B cell (primary cell): ENCODE data around the gene RBM33. TPM values are rescaled to one million over a fixed set of nuclear protein-coding genes. Genes with fewer than 3 reads are reported as not detected.

Experiments used
- ATAC-seq: fragments of 200-7000 bp; cut with Tn5 transposase; one replicate; pipeline ENCODE4 v1.10.0; 2021; ENCODE audit warnings: low read depth, mild to moderate bottlenecking, moderate number of reproducible peaks, moderate library complexity
- CTCF ChIA-PET: fragments of 350-600 bp; sonication (Branson Sonifier 250); formaldehyde crosslinking; loops from one replicate; lab custom pipeline; 2021; ENCODE audit warnings: antibody characterized with exemption, inconsistent platforms; lab: Charles Lee
- POLR2A ChIA-PET: fragments of 350-600 bp; sonication (Branson Sonifier 250); formaldehyde crosslinking; loops from one replicate; lab custom pipeline; 2021; ENCODE audit warnings: antibody characterized with exemption; lab: Charles Lee
- DNase-seq: peaks from one replicate; pipeline ENCODE4 v3.0.0; 2013
- H2AFZ ChIP-seq: 2 replicates; pipeline ENCODE4 v1.6.1; 2012; ENCODE audit warnings: mild to moderate bottlenecking, low read depth, low read length; ENCODE audit not compliant: insufficient read depth, poor library complexity, severe bottlenecking
- H3K27ac ChIP-seq, 2 donors: 1 replicate in 1 of 2; 2 replicates in 1 of 2; pipeline ENCODE4 v1.5.1; 2012 to 2013; ENCODE audit warnings: low read length in 2 of 2, mild to moderate bottlenecking in 2 of 2, moderate library complexity in 1 of 2
- H3K27me3 ChIP-seq, 4 experiments: fragments of 200-600 bp in 1 of 4; sonication (generic) in 1 of 4; replicated peaks in 1 of 4; 1 replicate in 2 of 4; 2 replicates in 2 of 4; pipeline versions ENCODE4 v1.6.1 to v1.7.0; 2013 to 2016; ENCODE audit warnings: low read length in 3 of 4, mild to moderate bottlenecking in 2 of 4, mixed read lengths in 1 of 4, moderate library complexity in 1 of 4; ENCODE audit not compliant: insufficient read depth in 4 of 4, control insufficient read depth in 3 of 4; ENCODE audit errors: control extremely low read depth in 1 of 4
- H3K36me3 ChIP-seq, 2 experiments: replicated peaks in 1 of 2; 1 replicate in 1 of 2; 2 replicates in 1 of 2; pipeline versions ENCODE4 v1.6.1 to v1.7.1; 2013; ENCODE audit warnings: low read length in 1 of 2; ENCODE audit not compliant: insufficient read depth in 2 of 2, control insufficient read depth in 1 of 2; ENCODE audit errors: control extremely low read depth in 1 of 2, extremely low read depth in 1 of 2
- H3K4me1 ChIP-seq, 2 donors: fragments of 200-600 bp in 1 of 2; sonication (generic) in 1 of 2; 1 replicate in 1 of 2; 2 replicates in 1 of 2; pipeline versions ENCODE4 v1.5.1 to v1.6.1; 2013 to 2017; ENCODE audit warnings: low read length in 2 of 2; ENCODE audit not compliant: control insufficient read depth in 2 of 2, insufficient read depth in 2 of 2
- H3K4me2 ChIP-seq: replicated peaks from 2 replicates; pipeline ENCODE3; 2012; ENCODE audit warnings: mild to moderate bottlenecking, low read depth, low read length; ENCODE audit not compliant: poor library complexity, severe bottlenecking
- H3K4me3 ChIP-seq, 5 experiments: fragments of 200-600 bp in 1 of 5; sonication (generic) in 1 of 5; 1 replicate in 3 of 5; 2 replicates in 2 of 5; pipeline versions ENCODE4 v1.5.1 to v1.7.0; 2011 to 2016; ENCODE audit warnings: low read length in 4 of 5, mild to moderate bottlenecking in 4 of 5, low read depth in 2 of 5, control low read depth in 1 of 5, moderate library complexity in 1 of 5; ENCODE audit not compliant: insufficient read depth in 1 of 5; ENCODE audit errors: control extremely low read depth in 1 of 5, extremely low read depth in 1 of 5
- H3K79me2 ChIP-seq: fragments of 200-600 bp; sonication (generic); one replicate; pipeline ENCODE4 v1.6.0; 2016; ENCODE audit warnings: low read length; ENCODE audit not compliant: control insufficient read depth, insufficient read depth
- H3K9ac ChIP-seq: fragments of 200-600 bp; sonication (generic); 2 replicates; pipeline ENCODE4 v1.6.1; 2017; ENCODE audit warnings: mild to moderate bottlenecking, low read length, moderate library complexity
- H3K9me3 ChIP-seq, 3 donors: one replicate each; pipeline versions ENCODE4 v1.6.1 to v1.7.1; 2013; ENCODE audit warnings: low read length in 2 of 3; ENCODE audit not compliant: control insufficient read depth in 2 of 3, insufficient read depth in 1 of 3; ENCODE audit errors: control extremely low read depth in 1 of 3
- H4K20me1 ChIP-seq: 2 replicates; pipeline ENCODE4 v1.6.0; 2012; ENCODE audit warnings: mild to moderate bottlenecking, low read length; ENCODE audit not compliant: insufficient read depth, control insufficient read depth, poor library complexity, severe bottlenecking
- H3K27ac Mint-ChIP-seq: one replicate; pipeline ENCODE4 v1.8.0; 2021; ENCODE audit warnings: mixed read lengths
- H3K27me3 Mint-ChIP-seq: one replicate; pipeline ENCODE4 v1.8.0; 2021; ENCODE audit warnings: mixed read lengths
- H3K4me1 Mint-ChIP-seq: one replicate; pipeline ENCODE4 v1.8.0; 2021; ENCODE audit warnings: mixed read lengths
- H3K4me3 Mint-ChIP-seq: one replicate; pipeline ENCODE4 v1.8.0; 2021; ENCODE audit warnings: mixed read lengths
- H3K9me3 Mint-ChIP-seq: one replicate; pipeline ENCODE4 v1.8.0; 2022; ENCODE audit warnings: mixed read lengths; ENCODE audit not compliant: insufficient read depth
- EZH2 ChIP-seq: IDR thresholded peaks from 2 replicates; pipeline ENCODE4 v1.6.1; 2012; ENCODE audit warnings: borderline replicate concordance, low read depth, mild to moderate bottlenecking, moderate library complexity, low read length; ENCODE audit not compliant: insufficient read depth, poor library complexity, severe bottlenecking
- WGBS: methylation state at CpG from one replicate; pipeline ENCODE4 v1.1.5; 2013; ENCODE audit warnings: missing lambda C conversion rate; ENCODE audit not compliant: insufficient coverage; 5-methylcytosine and 5-hydroxymethylcytosine counted together
- intact Hi-C: fragments of 100-400 bp; cut with micrococcal nuclease; formaldehyde crosslinking; loops from one replicate; pipeline ENCODE4 v1.10.0; 2022
- polyA plus RNA-seq: library from polyadenylated mRNA; depleted of rRNA; stranded (reverse); fragments of >200 nt; gene quantifications from 2 replicates; pipeline ENCODE4 v1.2.3, GENCODE V29; 2012
- total RNA-seq, 2 donors: library from RNA; stranded (reverse); fragments of 120-200 nt in 1 of 2; gene quantifications; 1 replicate in 1 of 2; 2 replicates in 1 of 2; pipeline versions ENCODE4 v1.2.3 to v1.2.4, GENCODE V29; 2013 to 2022
- TF ChIP-seq, protein P1 (sequence below): fragments of 200-600 bp; IDR thresholded peaks from one replicate; pipeline ENCODE4 v1.8.0; 2022; ENCODE audit warnings: antibody characterized with exemption, mild to moderate bottlenecking

RBM33 gene
- total and polyA plus RNA-seq, 2 donors (not counting 1 experiment from before 2014, with no cell fraction given): 33.5 to 189 TPM

DNA sequence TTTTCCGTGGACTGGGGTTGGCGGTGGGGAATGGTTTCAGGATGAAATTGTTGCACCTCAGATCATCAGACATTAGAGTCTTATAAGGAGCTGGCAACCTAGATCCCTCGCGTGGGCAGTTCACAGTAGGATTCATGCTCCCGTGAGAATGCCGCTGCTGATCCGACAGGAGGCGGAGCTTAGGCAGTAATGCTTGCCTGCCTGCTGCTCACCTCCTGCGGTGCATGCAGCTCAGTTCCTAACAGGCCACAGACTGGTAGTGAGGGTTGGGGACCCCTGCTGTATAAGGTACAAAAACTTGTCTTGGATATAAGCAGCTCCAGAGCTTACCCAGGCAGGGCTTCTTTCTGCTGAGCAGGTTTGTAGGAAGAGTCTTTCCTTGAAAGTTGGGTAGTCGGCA is 113.9 kb downstream of the RBM33 start:
- no peak overlapping the region for H3K9ac ChIP-seq
- peaks cover 22 to 26% of the 10 kb centered on the region in 2 donors for H3K4me1 ChIP-seq
- Mint-ChIP-seq H3K4me3 (no peak overlapping the region), H3K27me3 (no peaks in the 10 kb centered on the region), H3K4me1 (peaks cover 60% of the 10 kb centered on the region), H3K27ac (no peak overlapping the region), H3K9me3 (no peaks in the 10 kb centered on the region)
- peaks cover 92% of the 10 kb centered on the region for H4K20me1 ChIP-seq
- ChIA-PET POLR2A (no interaction called here), CTCF (interaction anchor here (0.7 to 3.7 kb wide), 4 partner anchors 9 to 225 kb away, joined by 3 to 11 read pairs (median 3); no protein-coding TSS in a partner anchor)
- H2AFZ ChIP-seq: no peak overlapping the region
- H3K79me2 ChIP-seq: peaks cover 93% of the 10 kb centered on the region
- WGBS: 98% methylated on average over 10 of the region's 10 CpGs
- no peaks in the 10 kb centered on the region for H3K27me3 ChIP-seq
- H3K27ac ChIP-seq: no peak overlapping the region
- intact Hi-C loops: loop anchor here (5.0 kb wide), 1 partner anchor 36 kb away; no protein-coding TSS in a partner anchor
- no peak for TF ChIP-seq EZH2
- TF ChIP-seq, protein P1, sequence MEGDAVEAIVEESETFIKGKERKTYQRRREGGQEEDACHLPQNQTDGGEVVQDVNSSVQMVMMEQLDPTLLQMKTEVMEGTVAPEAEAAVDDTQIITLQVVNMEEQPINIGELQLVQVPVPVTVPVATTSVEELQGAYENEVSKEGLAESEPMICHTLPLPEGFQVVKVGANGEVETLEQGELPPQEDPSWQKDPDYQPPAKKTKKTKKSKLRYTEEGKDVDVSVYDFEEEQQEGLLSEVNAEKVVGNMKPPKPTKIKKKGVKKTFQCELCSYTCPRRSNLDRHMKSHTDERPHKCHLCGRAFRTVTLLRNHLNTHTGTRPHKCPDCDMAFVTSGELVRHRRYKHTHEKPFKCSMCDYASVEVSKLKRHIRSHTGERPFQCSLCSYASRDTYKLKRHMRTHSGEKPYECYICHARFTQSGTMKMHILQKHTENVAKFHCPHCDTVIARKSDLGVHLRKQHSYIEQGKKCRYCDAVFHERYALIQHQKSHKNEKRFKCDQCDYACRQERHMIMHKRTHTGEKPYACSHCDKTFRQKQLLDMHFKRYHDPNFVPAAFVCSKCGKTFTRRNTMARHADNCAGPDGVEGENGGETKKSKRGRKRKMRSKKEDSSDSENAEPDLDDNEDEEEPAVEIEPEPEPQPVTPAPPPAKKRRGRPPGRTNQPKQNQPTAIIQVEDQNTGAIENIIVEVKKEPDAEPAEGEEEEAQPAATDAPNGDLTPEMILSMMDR: no peak
- H3K36me3 ChIP-seq: peaks cover 2 to 18% of the 10 kb centered on the region in 2 experiments
- H3K4me2 ChIP-seq: no peak overlapping the region
- no peaks in the 10 kb centered on the region for H3K9me3 ChIP-seq
- ATAC-seq: no peak
- DNase-seq: no peak
- H3K4me3 ChIP-seq: no peak overlapping the region

DNA sequence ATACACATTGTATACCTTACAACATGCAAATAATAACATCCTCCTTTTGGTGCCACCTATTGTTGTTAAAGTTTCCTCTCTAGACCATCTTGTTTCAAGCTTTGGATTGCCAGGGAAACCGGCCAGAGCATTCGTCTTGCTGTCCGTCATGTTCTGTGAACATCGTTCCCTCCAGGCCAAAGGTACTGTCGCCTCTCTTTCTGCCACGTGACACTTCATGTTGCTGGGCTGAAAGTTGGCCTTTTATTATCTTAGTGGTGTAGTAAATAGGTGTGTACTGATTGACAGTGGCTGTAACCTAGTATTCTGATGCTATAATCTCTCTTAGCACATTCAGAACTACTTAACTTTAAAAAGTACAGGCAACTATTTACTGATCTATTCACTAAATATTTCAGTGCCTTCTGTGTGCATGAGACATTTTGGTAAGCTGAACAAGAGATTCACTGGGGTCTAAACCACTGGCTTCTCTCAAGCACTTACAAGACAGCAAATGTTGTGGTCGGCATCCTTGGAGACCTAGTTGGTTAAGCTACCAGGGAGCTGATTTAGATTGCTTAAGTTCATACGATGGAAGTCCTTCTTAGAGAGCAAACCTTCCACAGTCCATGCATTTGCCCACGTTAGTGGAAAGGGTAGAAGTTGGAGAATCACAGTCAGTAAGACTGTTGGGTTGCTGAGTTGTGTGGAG is 115.4 kb downstream of the RBM33 start:
- 97% methylated on average over 8 of the region's 9 CpGs for WGBS
- H3K4me1 Mint-ChIP-seq: peaks cover 61% of the 10 kb centered on the region

More for the DNA sequence above, 115.4 kb downstream of the RBM33 start:
- TF ChIP-seq, protein P1: no peak
- TF ChIP-seq EZH2: no peak
- Histone ChIP-seq H3K27me3 (no peaks in the 10 kb centered on the region), H3K79me2 (peaks cover 84% of the 10 kb centered on the region), H3K36me3 (peaks cover 2 to 25% of the 10 kb centered on the region in 2 experiments), H3K27ac (no peak overlapping the region), H3K9ac (no peak overlapping the region), H3K4me2 (no peak overlapping the region), H4K20me1 (peaks cover 92% of the 10 kb centered on the region), H2AFZ (no peak overlapping the region), H3K4me1 (peaks cover 27 to 32% of the 10 kb centered on the region in 2 donors), H3K4me3 (no peak overlapping the region), H3K9me3 (no peaks in the 10 kb centered on the region)
- no peak for DNase-seq
- ChIA-PET POLR2A (interaction anchor here (0.7 kb wide), 1 partner anchor 35 kb away, joined by 8 read pairs; no protein-coding TSS in a partner anchor), CTCF (interaction anchor here (0.6 kb wide), 1 partner anchor 19 kb away, joined by 3 read pairs; no protein-coding TSS in a partner anchor)
- intact Hi-C loops: loop anchor here (5.0 kb wide), 1 partner anchor 38 kb away; no protein-coding TSS in a partner anchor
- no peak for ATAC-seq
- no peaks in the 10 kb centered on the region for H3K9me3 Mint-ChIP-seq
- no peak overlapping the region for H3K4me3 Mint-ChIP-seq
- no peaks in the 10 kb centered on the region for H3K27me3 Mint-ChIP-seq
- H3K27ac Mint-ChIP-seq: no peak overlapping the region
